Amygdala (tissue), 56 donors: Measurements from ENCODE around the gene SRRM2.
A peak's percentile ranks its signal among the peaks of the same experiment; 100 is the strongest.

ENCODE experiments used
- DNase-seq, 56 donors: peaks; one replicate each; lab custom pipeline; 2025; lab: John Stamatoyannopoulos, UW

The SRRM2 gene

DNA sequence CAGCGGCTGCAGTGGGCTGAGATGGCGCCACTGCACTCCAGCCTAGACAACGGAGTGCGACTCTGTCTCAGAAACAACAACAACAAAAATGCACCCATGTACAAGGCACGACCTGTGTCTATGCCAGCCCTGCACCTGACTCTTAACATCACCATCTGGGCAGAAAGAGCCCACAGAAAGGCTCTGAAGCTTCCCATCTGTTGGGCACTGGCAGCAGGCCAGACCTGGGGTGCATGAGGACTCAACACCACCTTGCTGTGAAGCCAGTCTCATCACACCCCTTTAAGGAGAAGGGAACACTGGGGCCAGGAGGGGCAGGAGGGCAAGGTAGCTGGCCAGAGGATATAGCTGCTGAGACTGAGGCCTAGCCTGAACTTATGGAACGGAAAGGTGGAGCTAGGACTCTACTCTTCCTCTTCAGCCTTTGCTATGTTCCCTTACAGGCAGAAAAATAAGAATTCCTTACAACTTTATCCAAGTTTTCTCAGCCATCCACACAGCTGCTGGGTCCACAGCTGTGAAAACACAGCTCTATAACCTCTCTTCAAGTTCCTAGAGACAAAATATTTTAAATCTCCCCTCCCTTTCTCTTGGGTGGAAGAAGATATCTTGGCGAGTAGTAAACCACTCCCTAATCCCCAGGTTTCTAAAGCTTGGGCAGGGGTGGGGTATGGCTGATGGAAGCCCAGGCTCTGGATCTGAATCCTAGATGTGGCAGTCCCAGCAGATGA, 21.9 kb downstream of the SRRM2 start:
- DNase-seq: no peak

DNA sequence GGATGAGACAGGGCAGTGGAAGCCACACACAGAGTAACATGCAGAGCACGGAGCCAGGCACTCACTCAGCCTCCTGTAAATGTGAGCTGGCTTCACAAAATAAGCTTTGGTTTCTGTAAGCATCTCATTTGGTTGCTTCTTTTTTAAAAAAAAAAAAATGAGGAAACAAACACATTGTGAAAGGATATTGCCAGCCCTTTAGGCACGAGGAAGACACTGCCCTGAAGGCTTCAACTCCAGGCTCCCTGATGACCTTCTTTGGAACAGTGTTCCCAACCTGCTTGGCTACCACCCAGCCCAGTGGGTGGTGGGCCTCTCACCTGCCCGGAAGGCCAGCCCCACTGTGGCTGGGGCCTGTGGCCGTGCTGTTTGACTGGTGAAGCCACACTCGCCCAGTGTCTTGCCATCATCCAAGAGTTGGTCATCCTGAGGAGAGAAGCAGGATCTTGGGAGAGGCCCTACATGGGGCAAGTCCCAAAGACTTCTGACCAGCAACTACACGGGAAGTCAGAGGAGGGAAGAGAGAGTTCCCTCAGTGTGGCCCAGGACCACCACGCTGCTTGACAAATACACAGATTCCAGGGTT, 22.8 kb downstream of the SRRM2 start:
- no peak for DNase-seq

DNA sequence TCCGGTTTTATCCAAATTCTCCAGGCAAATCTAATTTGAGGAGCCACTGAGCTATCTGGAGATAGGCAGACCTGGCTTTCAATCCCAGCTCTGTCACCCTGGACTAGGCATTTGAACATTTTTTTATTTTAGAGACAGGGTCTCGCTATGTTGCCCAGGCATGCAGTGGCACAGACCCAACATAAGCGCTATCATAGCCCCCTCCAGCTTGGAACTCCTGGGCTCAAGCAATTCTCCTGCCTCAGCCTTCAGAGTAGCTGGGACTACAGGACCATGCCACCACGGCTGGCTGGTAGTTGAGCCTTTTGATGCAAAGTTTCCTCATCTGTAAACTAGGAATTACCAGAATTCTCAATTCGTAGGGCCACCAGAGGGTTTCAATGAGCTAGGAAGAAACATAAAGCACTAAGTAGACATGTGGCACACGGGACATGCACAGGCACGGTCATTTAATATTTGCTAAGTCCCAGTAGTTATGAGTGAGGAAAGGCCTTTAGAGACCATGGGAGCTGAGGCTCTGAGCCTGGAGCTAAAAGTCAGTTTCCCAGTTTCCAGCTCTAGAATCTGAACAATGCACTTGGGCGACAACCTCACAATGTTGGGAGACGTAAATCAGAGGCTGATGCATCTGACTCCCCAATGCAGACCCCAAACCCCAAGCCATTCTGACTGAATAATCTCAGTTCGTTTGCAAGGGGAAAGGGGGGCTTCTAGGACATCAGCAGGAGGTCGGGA, 23.5 kb downstream of the SRRM2 start:
- DNase-seq: no peak

DNA sequence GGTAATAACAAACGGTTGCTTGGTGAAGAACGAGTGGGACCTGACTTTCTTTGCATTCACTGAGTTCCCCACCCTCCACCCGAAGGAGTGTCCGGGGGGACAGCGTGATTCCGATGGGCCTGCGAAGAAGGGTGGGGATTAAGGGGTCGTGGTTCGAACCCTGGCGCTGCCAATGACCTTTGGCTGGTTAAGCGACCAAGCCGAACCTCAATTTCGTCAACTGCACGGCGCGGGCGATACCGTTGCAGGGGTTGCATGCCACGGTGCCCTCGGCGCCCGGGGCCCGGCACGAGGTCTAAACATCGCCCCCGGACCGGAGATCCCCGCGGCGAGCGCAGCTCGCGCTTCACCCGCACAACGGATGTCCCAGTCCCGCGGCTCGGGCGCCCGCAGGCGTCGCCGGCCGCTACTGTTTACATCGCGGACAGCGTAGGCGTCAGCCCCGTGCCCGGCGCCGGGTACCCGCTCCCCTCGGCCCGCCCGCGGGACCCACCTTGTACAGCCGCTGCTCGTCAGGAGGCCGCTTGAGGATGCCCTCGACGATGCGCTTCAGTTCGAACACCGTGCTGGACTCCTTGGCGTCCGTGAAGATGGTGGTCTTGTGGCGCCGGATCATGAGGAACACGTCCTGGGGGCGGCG, 24.2 kb downstream of the SRRM2 start:
- DNase-seq: peak in 10 of 56 donors; percentile 28 to 71 (median 55)

DNA sequence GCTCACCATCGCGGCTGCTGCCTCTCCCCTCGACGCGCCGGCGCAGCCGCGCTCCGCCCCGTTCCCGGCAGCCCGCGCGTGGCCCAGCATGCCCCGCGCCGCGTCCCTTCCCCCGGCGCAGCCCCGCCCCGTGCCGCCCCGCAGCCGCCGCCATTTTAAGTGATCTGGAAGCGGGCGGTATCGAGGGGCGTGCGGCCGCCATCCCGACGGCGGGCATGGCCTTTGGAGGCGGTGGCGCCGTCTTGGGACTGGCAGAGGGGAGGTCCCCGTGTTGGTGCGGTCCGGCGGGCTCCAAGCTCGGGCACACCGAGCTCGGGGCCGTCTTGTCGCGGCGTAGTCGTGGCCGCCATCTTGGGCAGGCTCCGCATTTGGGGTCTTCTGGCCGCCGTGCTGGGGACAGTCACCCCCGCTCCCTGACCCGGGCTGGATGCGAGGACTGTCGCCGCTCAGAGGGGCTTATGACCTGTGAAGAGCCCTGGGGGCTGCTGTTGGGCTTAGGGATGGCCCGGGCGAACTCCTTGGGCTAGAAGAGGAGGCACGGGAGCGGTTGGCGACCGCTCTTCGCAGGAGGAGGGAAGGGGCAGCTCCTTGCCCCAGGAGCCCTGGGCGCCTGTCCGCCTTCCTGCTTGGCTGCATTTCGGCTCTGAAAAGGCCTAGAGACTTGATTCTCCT, 24.9 kb downstream of the SRRM2 start, which contains the start of gene ELOB:
TSS of gene ELOB (minus strand) at position 50 of the 672 bp plus-strand sequence. CDS start at position 9, 41 bp downstream.
- peak in 54 of 56 donors; percentile 17 to 92 (median 78) for DNase-seq

DNA sequence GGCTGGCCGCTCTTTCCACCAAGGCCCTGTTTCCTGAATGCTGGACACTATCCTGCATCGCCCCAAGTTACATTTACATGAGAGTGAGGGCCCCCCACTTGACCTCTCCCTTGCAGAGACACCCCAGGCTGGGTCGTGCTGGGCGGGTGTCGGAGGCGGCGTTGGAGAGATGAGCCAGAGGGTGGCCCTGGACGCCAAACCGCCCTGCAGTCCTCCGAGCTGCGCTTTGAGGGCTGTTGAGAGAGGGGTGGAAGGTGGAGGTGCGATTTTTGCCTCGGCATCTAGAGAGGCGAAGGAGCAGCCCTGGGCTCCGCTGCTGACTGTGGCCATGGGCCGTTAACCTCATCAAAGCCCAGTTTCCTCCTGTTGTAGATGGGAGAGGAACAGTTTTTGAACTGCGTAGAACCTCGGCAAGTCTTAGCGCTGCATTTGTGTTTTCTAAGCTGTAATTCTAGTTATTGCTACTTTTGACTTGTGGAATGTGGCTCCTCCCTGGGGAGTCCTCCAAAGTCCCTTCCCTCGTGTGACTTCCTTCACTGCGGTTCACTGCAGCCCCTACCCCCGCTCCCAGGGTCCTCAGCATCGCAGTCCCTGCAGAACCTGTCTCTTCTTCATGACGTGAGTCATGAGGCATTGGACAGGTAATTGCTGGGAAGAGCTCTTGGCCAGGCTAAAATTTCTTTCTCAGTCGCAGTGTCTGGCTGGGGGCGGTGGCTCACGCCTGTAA, 25.6 kb downstream of the SRRM2 start:
- peak in 8 of 56 donors; percentile 28 to 68 (median 52) for DNase-seq

DNA sequence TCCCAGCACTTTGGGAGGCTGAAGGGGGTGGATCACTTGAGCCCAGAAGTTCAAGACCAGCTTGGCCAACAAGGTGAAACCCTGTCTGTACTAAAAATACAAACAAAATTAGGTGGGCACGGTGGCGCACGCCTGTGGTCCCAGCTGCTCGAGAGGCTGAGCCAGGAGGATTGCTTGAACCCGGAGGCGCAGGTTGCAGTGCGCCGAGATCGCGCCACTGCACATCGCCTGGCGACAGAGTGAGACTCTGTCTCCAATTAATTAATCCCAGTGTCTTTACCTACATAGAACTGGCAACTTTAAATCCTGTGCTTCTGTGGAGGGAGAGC, 26.2 kb downstream of the SRRM2 start:
- no peak for DNase-seq

DNA sequence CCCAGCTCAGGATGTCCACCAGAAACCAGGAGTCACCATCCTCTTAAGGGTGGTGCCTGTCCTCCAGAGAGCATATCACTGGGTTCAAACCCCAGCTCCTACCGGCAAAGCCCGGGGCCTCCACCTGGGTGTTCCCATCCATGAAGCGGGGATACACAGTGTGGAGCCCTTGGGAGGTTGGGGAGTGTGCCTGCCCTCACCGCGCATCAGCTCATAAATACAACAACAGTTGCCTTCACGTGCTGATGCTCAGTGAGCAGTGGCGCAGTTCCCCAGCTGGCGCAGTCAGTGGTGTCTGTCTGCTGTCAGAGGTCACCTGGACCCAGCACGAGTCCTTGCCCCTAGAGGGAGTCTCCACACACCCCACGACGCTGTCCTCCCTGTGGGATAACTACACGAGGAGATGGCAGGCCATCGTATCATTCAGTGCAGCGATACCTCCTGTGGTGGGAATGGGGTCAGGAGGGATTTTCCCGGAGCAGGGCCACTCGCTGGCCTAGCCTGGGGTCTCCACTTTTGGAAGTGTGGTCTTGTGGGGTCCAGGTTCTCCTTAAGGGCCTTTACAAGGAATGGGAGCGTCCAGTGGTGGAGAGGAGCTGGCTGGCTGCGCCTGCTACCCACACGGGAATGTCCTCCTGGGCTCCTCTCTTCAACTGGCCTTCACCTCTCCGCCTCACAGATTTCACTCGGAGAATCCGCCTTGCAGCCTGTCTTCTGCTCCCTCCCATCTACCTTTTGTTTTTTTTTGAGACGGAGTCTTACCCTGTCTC, 26.9 kb downstream of the SRRM2 start:
- DNase-seq: no peak

DNA sequence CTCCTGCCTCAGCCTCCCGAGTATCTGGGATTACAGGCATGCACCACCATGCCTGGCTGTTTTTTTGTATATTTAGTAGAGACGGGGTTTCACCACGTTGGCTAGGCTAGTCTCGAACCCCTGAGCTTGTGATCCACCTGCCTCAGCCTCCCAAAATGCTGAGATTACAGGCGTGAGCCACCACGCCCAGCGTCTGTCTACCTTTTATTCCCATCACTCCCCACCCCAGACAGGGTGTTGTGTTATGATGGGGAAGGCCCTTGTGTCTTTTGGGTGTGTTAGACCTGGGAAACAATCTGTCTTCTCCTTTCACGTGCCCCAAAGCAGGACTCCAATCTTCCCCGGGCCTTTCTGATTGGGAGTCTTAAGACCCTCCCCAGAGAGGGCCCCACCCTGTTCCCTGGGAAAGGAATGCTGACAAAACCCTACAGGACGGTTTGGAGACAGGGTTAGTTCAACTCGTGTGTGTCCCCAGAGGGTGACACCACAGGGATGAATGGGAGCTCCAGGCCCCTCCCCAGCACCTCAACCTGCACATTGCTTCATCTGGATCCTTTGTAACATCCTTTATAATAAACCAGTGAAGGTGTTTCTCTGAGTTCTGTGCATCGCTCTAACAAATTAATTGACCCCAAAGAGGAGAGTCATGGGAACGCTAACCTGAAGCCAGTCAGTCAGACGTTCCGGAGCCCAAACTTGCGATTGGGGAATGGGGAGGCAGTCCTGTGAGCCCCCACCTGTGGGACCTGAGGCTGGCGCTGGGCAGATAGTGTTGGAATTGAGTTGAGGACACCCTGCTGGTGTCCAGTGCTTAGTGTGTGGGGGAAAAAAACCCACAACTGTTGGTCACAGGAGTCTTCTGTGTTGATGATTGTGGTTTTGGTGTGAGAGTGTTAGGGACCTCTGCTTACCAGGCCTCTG, 27.8 kb downstream of the SRRM2 start:
- DNase-seq: no peak

DNA sequence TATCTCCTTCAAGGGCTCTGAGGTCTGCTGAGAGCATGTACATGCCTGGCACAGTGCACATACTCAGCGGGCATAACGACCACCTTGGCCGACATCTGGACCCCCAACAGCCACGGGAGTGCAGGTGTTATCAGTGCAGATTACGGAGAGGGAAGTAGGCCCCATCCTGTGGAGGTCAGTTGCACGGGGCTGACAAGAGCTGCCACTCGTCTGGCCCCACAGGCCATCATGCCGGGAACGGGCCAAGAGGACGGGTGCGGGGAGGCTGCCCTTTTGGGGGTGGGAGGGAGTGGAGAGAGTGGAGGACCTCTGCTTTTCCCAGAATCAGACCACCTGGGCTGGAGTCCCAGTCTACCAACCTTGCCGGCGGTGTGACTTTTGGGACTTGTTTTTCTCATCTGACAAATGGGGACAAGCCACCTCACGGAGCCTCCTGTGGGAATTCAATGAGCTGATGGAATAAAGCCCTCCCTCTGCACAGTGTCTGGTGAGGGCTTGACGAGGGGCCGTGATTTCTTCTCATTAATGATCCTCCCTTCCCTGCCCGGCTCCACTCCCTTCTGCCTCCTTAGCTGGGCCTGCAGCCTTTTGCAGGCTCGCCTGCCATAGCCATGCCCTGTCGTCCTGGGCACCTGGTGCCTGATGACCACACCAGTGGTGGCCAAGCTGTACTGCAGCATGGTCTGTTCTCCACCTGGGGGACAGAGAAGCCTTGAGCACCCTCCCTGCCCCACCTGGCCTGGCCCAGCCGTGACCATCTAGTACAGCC, 30.3 kb downstream of the SRRM2 start:
- DNase-seq: no peak

DNA sequence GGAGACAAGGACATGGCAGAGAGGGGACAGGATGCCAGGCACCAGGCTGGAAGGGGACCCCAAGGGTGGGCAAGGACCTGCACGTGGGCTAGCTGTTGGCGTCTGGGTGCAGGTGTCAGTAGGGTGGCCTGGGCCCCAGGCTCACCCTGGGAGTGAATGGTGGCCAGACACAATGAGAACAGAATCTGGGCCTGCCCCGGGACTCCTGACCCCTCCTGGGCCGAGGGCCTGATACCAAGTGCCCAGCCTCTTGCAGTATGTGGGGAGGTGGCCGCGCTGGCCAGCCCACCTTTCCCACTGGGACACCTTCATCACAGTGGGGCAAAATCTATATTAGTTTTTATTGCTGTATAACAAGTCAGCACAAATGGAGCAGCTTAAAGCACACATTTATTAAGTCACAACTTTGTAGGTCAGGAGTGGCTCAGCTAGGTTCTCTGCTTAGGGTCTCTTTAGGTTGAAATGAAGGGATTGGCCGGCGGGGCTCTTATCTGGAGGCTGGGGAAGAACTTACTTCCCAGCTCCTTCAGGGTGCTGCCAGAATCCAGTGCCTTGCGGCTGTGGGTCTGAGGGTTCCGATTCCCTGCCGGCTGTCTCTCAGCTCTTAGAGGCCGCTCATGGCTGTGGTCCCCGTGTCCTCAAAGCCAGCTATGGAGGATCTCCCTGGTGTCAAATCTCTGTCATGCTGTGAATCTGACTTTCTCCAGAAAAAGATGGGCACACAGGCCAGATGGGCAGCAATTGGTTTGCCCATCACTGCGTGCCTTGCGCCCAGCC, 31.3 kb downstream of the SRRM2 start:
- no peak for DNase-seq

DNA sequence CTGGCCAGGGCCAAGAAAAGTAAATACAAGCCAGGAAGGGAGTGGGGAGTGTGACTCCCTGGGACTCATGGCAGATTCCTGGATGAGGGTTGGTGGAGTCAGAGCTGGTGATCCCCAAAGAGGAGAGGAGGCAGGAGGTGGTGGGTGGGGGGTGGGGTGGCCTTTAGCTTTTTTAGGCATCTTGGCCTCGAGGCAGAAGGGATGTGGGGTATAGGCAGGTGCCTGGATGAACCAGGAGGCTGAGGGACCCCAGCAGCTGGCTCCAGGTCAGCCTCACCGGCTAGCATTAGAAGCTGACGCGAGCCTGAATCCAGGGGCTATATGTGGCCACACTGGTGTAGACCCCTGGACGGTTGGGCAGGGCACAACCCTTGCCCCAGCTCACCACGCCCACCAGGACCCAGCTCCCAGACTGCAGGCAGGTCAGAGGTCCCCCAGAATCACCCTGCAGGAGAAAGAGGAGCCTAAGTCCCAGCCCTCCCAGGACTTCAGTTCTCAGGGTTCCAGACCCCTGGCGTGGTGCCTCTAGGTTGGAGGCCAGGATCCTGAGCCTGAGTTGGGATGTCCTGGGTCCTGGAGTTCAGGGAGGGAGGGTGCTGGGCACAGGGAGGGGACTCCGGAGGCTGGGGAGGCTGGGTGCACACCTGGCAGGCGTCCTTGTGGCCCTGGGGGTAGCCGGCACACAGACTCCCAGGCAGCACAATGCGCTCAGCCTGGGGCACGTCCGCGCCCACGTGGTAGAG, 32.1 kb downstream of the SRRM2 start:
- no peak for DNase-seq

DNA sequence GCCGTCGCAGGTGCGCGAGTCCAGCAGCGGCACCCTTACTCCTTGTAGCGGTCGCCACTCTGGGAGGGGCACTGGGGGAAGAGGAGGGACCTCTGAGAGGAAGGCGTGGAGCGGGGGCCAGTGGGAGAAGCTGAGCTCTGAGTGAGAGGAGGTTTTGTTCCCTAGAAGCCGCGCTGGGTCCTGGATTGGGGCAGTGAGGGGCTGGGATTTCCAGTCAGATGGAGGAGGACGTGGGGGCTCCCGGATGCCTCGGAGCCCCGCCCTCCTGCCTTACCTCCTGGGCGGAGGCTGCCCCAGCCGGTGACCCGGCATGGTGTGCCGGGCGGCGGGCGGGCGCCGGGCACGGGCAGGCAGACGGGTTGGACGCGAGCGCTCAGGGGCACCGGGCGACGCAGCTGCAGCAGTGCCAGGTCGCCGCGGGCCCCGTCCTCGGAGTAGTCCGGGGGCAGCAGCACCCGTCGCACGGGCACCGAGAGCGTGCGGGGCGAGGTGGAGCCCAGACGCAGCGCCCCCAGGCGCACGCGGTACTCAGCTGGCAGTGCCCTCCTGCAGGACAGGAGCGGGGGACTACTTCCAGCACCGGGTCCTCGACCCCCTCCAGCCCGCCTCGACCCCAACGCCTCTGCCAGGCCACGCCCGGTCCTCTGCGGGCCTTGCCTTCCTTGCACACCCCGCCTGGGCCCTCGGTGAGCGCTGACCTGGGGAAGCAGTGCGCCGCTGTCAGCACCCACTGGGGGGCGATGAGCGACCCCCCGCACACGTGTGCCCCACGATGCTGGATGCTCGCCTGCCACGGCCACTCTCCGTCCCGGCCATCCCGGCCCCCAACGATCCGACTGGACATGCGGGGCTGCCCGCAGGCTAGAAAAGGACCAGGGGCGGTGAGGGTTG, 32.9 kb downstream of the SRRM2 start:
- DNase-seq: no peak

DNA sequence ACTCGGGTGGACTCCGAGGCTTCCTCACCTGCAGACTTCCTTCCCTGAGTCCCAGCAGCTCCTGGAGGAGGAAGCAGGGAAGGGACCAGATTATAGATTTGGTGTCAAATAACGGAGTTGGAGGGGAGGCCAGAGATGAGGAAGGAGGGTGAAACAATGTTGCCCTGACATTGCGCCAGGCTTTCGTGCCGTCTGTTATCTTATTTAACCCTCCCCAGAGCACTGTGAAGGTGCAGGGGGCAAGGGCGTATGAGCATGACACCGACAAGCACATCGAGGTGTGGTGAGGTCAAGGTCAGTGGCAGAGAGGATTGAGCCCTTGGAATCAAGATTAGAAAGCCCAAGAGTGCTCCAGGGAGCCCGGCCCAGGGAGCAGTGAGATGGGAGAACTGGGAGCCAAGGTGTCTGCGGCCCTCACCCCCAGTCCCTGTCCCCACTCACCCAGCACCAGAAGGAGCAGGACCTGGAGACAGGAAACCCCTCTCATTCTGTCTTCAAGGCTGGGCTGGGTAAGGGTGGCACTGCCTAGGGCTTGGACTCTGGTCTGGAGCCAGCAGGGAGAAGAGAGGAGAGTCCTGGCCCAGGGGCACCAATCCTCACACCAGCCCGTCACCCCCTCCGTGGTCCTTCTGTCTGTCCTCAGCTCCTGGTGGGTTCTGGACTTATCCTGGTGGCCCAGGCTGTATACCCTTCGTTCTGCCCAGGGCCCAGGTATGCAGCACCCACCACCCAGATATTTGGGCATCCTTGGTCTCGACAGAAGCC, 33.8 kb downstream of the SRRM2 start:
- no peak for DNase-seq
